Breast epithelium (tissue), 3 donors: ENCODE measurements around the gene SLC22A25.

ENCODE experiments used
- POLR2A ChIP-seq: fragments of 450-650 bp; IDR thresholded peaks from one replicate; pipeline ENCODE4 v1.6.1; 2016; ENCODE audit warnings: antibody characterized with exemption, mild to moderate bottlenecking, moderate library complexity
- POLR2AphosphoS5 ChIP-seq, 3 donors: sonication (generic); formaldehyde crosslinking; IDR thresholded peaks; one replicate each; pipeline ENCODE4 v1.6.1; 2017; ENCODE audit warnings: antibody characterized with exemption in 3 of 3
- TF ChIP-seq, protein P1 (sequence below), 3 donors: fragments of 450-650 bp; IDR thresholded peaks; one replicate each; pipeline ENCODE4 v1.5.1; 2016 to 2017; ENCODE audit warnings: antibody characterized with exemption in 3 of 3, mild to moderate bottlenecking in 3 of 3, moderate library complexity in 3 of 3

DNA sequence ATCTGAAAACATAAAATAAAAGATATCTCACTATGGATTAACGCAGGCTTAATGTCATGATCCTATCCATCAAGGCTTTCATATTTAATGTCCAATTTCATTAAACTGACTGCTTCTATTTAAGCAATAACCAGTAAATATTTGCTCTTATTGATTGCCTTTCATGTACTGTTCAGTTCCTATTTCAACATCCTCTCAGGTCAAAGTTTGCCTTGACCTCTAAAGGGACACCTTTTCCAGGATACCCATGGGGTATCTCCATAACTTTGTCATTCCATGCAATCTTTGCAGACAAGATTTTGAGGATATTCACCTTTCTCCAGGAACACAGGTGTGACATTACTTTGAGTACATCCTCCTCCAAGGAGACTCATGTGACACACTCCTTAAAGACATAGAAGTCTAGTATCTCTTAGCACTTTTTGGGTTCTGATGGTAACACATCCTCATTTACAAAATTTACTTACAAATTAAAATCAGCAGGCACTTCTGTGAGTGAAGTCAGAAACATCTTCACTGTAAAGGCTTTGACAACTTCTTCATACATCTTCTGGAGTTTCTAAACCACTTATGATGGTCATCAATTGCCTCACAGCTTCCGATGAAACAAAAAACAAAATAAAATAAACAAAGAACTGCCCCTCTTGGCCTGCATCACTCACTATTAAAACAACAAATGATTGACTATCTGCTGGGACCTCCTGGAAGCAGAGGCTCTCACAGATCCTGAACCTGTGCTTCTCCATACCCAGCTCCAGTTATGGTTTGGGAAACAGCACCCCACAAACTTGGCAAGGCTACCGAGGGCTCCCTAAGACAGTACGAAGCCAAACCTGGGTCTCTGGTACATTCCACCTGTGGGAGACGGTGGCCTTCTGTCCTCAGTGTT lies 7.0 kb upstream of the SLC22A25 start:
- TF ChIP-seq, protein P1, sequence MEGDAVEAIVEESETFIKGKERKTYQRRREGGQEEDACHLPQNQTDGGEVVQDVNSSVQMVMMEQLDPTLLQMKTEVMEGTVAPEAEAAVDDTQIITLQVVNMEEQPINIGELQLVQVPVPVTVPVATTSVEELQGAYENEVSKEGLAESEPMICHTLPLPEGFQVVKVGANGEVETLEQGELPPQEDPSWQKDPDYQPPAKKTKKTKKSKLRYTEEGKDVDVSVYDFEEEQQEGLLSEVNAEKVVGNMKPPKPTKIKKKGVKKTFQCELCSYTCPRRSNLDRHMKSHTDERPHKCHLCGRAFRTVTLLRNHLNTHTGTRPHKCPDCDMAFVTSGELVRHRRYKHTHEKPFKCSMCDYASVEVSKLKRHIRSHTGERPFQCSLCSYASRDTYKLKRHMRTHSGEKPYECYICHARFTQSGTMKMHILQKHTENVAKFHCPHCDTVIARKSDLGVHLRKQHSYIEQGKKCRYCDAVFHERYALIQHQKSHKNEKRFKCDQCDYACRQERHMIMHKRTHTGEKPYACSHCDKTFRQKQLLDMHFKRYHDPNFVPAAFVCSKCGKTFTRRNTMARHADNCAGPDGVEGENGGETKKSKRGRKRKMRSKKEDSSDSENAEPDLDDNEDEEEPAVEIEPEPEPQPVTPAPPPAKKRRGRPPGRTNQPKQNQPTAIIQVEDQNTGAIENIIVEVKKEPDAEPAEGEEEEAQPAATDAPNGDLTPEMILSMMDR (IDR thresholded peaks at IDR 0.05), result no peak
- no peak for TF ChIP-seq POLR2AphosphoS5 (IDR thresholded peaks at IDR 0.05)
- TF ChIP-seq POLR2A, result no peak
